Astrocyte (in vitro differentiated cells and primary cell): Measurements from ENCODE around the gene GATB. TPM values are rescaled to one million over a fixed set of nuclear protein-coding genes. Genes with fewer than 3 reads are reported as not detected.

ENCODE experiments used
- DNase-seq: peaks from one replicate; pipeline ENCODE4 v3.0.0-alpha.2; 2010; ENCODE audit warnings: low read depth
- FAIRE-seq: peaks from 2 replicates; lab custom pipeline; 2011; peaks lifted over from hg19 to GRCh38; lab: Jason Lieb, UNC
- H2AFZ ChIP-seq: 2 replicates; pipeline ENCODE4 v1.6.0; 2012; ENCODE audit warnings: low read depth, low read length, inconsistent platforms
- H3K27ac ChIP-seq: 2 replicates; pipeline ENCODE4 v1.5.1; 2011; ENCODE audit warnings: low read depth, low read length, inconsistent platforms
- H3K27me3 ChIP-seq: 2 replicates; pipeline ENCODE4 v1.6.0; 2011; ENCODE audit warnings: low read length, inconsistent platforms; ENCODE audit not compliant: insufficient read depth
- H3K36me3 ChIP-seq: 2 replicates; pipeline ENCODE4 v1.5.1; 2011; ENCODE audit warnings: low read length, inconsistent platforms; ENCODE audit not compliant: insufficient read depth
- H3K4me1 ChIP-seq: 2 replicates; pipeline ENCODE4 v1.5.1; 2011; ENCODE audit warnings: low read length, inconsistent platforms; ENCODE audit not compliant: insufficient read depth
- H3K4me2 ChIP-seq: 2 replicates; pipeline ENCODE4 v1.6.0; 2012; ENCODE audit warnings: low read length, inconsistent platforms
- H3K4me3 ChIP-seq: 2 replicates; pipeline ENCODE4 v1.5.1; 2011; ENCODE audit warnings: low read depth, mild to moderate bottlenecking, low read length, inconsistent platforms; ENCODE audit not compliant: insufficient read depth
- H3K79me2 ChIP-seq: 2 replicates; pipeline ENCODE4 v1.6.0; 2012; ENCODE audit warnings: mild to moderate bottlenecking, low read length, inconsistent platforms; ENCODE audit not compliant: insufficient read depth
- H3K9ac ChIP-seq: 2 replicates; pipeline ENCODE4 v1.6.0; 2012; ENCODE audit warnings: mild to moderate bottlenecking, low read length, inconsistent platforms
- H3K9me3 ChIP-seq: 2 replicates; pipeline ENCODE4 v1.5.1; 2012; ENCODE audit warnings: low read depth, mild to moderate bottlenecking, low read length, inconsistent platforms; ENCODE audit not compliant: insufficient read depth
- H4K20me1 ChIP-seq: 2 replicates; pipeline ENCODE4 v1.6.0; 2012; ENCODE audit warnings: low read length, inconsistent platforms; ENCODE audit not compliant: insufficient read depth
- H3K27ac Mint-ChIP-seq: one replicate; pipeline ENCODE4 v1.8.0; 2021; ENCODE audit warnings: mild to moderate bottlenecking, mixed read lengths; ENCODE audit not compliant: unreplicated experiment
- H3K27me3 Mint-ChIP-seq: one replicate; pipeline ENCODE4 v1.8.0; 2021; ENCODE audit warnings: low read depth, mixed read lengths; ENCODE audit not compliant: unreplicated experiment
- H3K36me3 Mint-ChIP-seq: one replicate; pipeline ENCODE4 v1.8.0; 2021; ENCODE audit warnings: low read depth, mixed read lengths; ENCODE audit not compliant: unreplicated experiment
- H3K4me1 Mint-ChIP-seq: one replicate; pipeline ENCODE4 v1.8.0; 2021; ENCODE audit warnings: low read depth, mixed read lengths; ENCODE audit not compliant: unreplicated experiment
- H3K4me3 Mint-ChIP-seq: one replicate; pipeline ENCODE4 v1.8.0; 2021; ENCODE audit warnings: mild to moderate bottlenecking, moderate library complexity, mixed read lengths; ENCODE audit not compliant: unreplicated experiment
- H3K9me3 Mint-ChIP-seq: one replicate; pipeline ENCODE4 v1.8.0; 2021; ENCODE audit warnings: mild to moderate bottlenecking, mixed read lengths; ENCODE audit not compliant: unreplicated experiment
- EZH2 ChIP-seq: IDR thresholded peaks from 2 replicates; pipeline ENCODE4 v1.6.1; 2012; ENCODE audit warnings: mild to moderate bottlenecking, low read length, inconsistent platforms; ENCODE audit not compliant: insufficient read depth
- total RNA-seq: library from RNA; stranded (reverse); gene quantifications from 2 replicates; pipeline ENCODE4 v1.2.1, GENCODE V29; 2021
- TF ChIP-seq, protein P1 (sequence below): IDR thresholded peaks from 2 replicates; pipeline ENCODE4 v1.5.1; 2011; ENCODE audit warnings: low read depth, mild to moderate bottlenecking, inconsistent platforms, low read length, moderate library complexity; ENCODE audit not compliant: insufficient read depth

Gene GATB
- total RNA-seq, 1 donor from 2014 or later: 20.8 TPM

- Mint-ChIP-seq H3K9me3 (no peaks in the 10 kb centered on the region), H3K27ac (no peak overlapping the region), H3K27me3 (peaks cover 10% of the 10 kb centered on the region), H3K36me3 (no peaks in the 10 kb centered on the region), H3K4me1 (peaks cover 7% of the 10 kb centered on the region), H3K4me3 (no peak overlapping the region)
- Histone ChIP-seq H3K27ac (no peak overlapping the region), H3K4me2 (no peak overlapping the region), H4K20me1 (no peaks in the 10 kb centered on the region), H3K27me3 (no peaks in the 10 kb centered on the region), H3K9me3 (no peaks in the 10 kb centered on the region), H3K79me2 (no peaks in the 10 kb centered on the region), H3K36me3 (no peaks in the 10 kb centered on the region), H3K4me1 (no peaks in the 10 kb centered on the region), H3K4me3 (no peak overlapping the region), H3K9ac (no peak overlapping the region), H2AFZ (no peak overlapping the region)
- DNase-seq (no peak), FAIRE-seq (no peak)
- TF ChIP-seq EZH2: no peak
- TF ChIP-seq, protein P1, sequence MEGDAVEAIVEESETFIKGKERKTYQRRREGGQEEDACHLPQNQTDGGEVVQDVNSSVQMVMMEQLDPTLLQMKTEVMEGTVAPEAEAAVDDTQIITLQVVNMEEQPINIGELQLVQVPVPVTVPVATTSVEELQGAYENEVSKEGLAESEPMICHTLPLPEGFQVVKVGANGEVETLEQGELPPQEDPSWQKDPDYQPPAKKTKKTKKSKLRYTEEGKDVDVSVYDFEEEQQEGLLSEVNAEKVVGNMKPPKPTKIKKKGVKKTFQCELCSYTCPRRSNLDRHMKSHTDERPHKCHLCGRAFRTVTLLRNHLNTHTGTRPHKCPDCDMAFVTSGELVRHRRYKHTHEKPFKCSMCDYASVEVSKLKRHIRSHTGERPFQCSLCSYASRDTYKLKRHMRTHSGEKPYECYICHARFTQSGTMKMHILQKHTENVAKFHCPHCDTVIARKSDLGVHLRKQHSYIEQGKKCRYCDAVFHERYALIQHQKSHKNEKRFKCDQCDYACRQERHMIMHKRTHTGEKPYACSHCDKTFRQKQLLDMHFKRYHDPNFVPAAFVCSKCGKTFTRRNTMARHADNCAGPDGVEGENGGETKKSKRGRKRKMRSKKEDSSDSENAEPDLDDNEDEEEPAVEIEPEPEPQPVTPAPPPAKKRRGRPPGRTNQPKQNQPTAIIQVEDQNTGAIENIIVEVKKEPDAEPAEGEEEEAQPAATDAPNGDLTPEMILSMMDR: no peak
Measured at GRCh38 chr4:151796106-151796505, 35.3 kb upstream of the GATB start.

DNA sequence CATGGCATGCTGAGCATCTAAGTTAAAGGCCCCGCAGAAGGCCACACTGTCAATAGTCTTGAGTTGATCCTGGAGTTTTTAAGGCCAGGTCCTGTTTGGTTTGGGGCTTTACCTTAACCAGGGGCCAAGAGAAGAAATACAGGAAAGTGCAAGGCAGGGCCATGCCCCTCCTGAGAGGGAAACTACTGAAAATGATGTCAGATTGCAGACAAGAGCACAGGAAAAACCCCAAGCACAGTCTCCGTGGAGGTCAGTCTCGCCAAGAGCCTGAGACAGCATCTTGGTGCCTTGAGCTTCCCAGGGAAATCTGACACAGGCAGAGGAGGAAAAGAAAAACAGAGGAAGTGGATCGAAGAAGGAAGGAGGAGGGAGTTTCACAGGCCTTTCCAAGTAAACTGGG, 32.2 kb upstream of the GATB start:
- H3K9ac ChIP-seq: no peak overlapping the region
- H3K79me2 ChIP-seq: no peaks in the 10 kb centered on the region
- H3K4me2 ChIP-seq: no peak overlapping the region
- no peaks in the 10 kb centered on the region for H3K27me3 ChIP-seq
- no peak overlapping the region for H3K4me3 ChIP-seq
- H3K36me3 Mint-ChIP-seq: no peaks in the 10 kb centered on the region
- H3K27ac Mint-ChIP-seq: no peak overlapping the region
- no peaks in the 10 kb centered on the region for H3K4me1 Mint-ChIP-seq
- DNase-seq (no peak), FAIRE-seq (no peak)
- no peaks in the 10 kb centered on the region for H3K4me1 ChIP-seq
- no peak overlapping the region for H3K27ac ChIP-seq
- no peaks in the 10 kb centered on the region for H3K9me3 Mint-ChIP-seq
- H3K4me3 Mint-ChIP-seq: no peak overlapping the region
- peaks cover 10% of the 10 kb centered on the region for H3K27me3 Mint-ChIP-seq
- TF ChIP-seq, protein P1: no peak
- no peak overlapping the region for H2AFZ ChIP-seq
- no peaks in the 10 kb centered on the region for H3K9me3 ChIP-seq
- no peaks in the 10 kb centered on the region for H4K20me1 ChIP-seq
- no peaks in the 10 kb centered on the region for H3K36me3 ChIP-seq

- Mint-ChIP-seq H3K27ac (no peak overlapping the region), H3K4me3 (no peak overlapping the region), H3K36me3 (no peaks in the 10 kb centered on the region), H3K9me3 (no peaks in the 10 kb centered on the region), H3K4me1 (no peaks in the 10 kb centered on the region), H3K27me3 (peaks cover 10% of the 10 kb centered on the region)
- no peaks in the 10 kb centered on the region for H3K36me3 ChIP-seq
- no peak for FAIRE-seq
- TF ChIP-seq EZH2: no peak
- TF ChIP-seq, protein P1: no peak
- no peaks in the 10 kb centered on the region for H3K79me2 ChIP-seq
- H3K9me3 ChIP-seq: no peaks in the 10 kb centered on the region
- no peak overlapping the region for H3K9ac ChIP-seq
- DNase-seq: no peak
- H3K4me1 ChIP-seq: no peaks in the 10 kb centered on the region
- H2AFZ ChIP-seq: no peak overlapping the region
- H3K4me2 ChIP-seq: no peak overlapping the region
- no peak overlapping the region for H3K27ac ChIP-seq
- no peaks in the 10 kb centered on the region for H4K20me1 ChIP-seq
- no peaks in the 10 kb centered on the region for H3K27me3 ChIP-seq
- no peak overlapping the region for H3K4me3 ChIP-seq
Measured at GRCh38 chr4:151792530-151792929, 31.7 kb upstream of the GATB start.
